H9 (cell line): ENCODE data around the gene DNAH1. TPM values are rescaled to one million over a fixed set of nuclear protein-coding genes. Genes with fewer than 3 reads are reported as not detected.
A peak's percentile ranks its signal among the peaks of the same experiment; 100 is the strongest.

Experiments used
- DNase-seq: peaks from one replicate; pipeline ENCODE4 v3.0.0-alpha.2; 2017
- H2AFZ ChIP-seq: one replicate; pipeline ENCODE4 v1.6.1; 2013; ENCODE audit warnings: mild to moderate bottlenecking, low read length, control low read depth, moderate library complexity
- H2AK5ac ChIP-seq: 2 replicates; pipeline ENCODE4 v1.6.1; 2013; ENCODE audit warnings: low read length, control low read depth, mixed read lengths; ENCODE audit not compliant: insufficient read length
- H2BK120ac ChIP-seq: one replicate; pipeline ENCODE4 v1.6.1; 2013; ENCODE audit warnings: low read depth, mild to moderate bottlenecking, low read length, control low read depth, inconsistent platforms; ENCODE audit not compliant: poor library complexity, severe bottlenecking
- H2BK12ac ChIP-seq: 2 replicates; pipeline ENCODE4 v1.6.1; 2013; ENCODE audit warnings: low read length, control low read depth, mixed read lengths, low read depth; ENCODE audit not compliant: insufficient read length
- H2BK15ac ChIP-seq: 2 replicates; pipeline ENCODE4 v1.6.1; 2013; ENCODE audit warnings: low read depth, low read length, control low read depth
- H2BK20ac ChIP-seq: one replicate; pipeline ENCODE4 v1.6.1; 2013; ENCODE audit warnings: low read depth, mild to moderate bottlenecking, low read length, control low read depth, inconsistent platforms; ENCODE audit not compliant: poor library complexity, severe bottlenecking
- H2BK5ac ChIP-seq: 2 replicates; pipeline ENCODE4 v1.6.1; 2013; ENCODE audit warnings: low read length, control low read depth, mixed read lengths; ENCODE audit not compliant: insufficient read length
- H3K14ac ChIP-seq: 2 replicates; pipeline ENCODE4 v1.6.1; 2013; ENCODE audit warnings: low read length, control low read depth; ENCODE audit not compliant: insufficient read depth
- H3K18ac ChIP-seq: 2 replicates; pipeline ENCODE4 v1.6.1; 2013; ENCODE audit warnings: low read depth, mild to moderate bottlenecking, mixed read lengths, low read length, control low read depth; ENCODE audit not compliant: insufficient read length
- H3K23ac ChIP-seq: 2 replicates; pipeline ENCODE4 v1.6.1; 2013; ENCODE audit warnings: low read length, control low read depth, mixed read lengths, low read depth; ENCODE audit not compliant: insufficient read length
- H3K23me2 ChIP-seq: 2 replicates; pipeline ENCODE4 v1.6.1; 2013; ENCODE audit warnings: low read depth, mild to moderate bottlenecking, mixed read lengths, low read length, control low read depth; ENCODE audit not compliant: insufficient read length, poor library complexity, severe bottlenecking
- H3K27ac ChIP-seq: 2 replicates; pipeline ENCODE4 v1.5.1; 2013; ENCODE audit warnings: low read length, control low read depth, mixed read lengths, low read depth; ENCODE audit not compliant: insufficient read length
- H3K27me3 ChIP-seq: 2 replicates; pipeline ENCODE4 v1.6.1; 2013; ENCODE audit warnings: low read length, control low read depth, inconsistent platforms; ENCODE audit not compliant: insufficient read depth
- H3K4ac ChIP-seq: 2 replicates; pipeline ENCODE4 v1.6.1; 2013; ENCODE audit warnings: low read depth, mild to moderate bottlenecking, control low read depth, inconsistent platforms, low read length, moderate library complexity
- H3K4me1 ChIP-seq: 2 replicates; pipeline ENCODE4 v1.6.1; 2013; ENCODE audit warnings: low read length, control low read depth, inconsistent platforms; ENCODE audit not compliant: insufficient read depth
- H3K4me2 ChIP-seq: 2 replicates; pipeline ENCODE4 v1.6.1; 2013; ENCODE audit warnings: low read length, control low read depth, mixed read lengths; ENCODE audit not compliant: insufficient read length, insufficient read depth
- H3K56ac ChIP-seq: 2 replicates; pipeline ENCODE4 v1.6.1; 2013; ENCODE audit warnings: low read depth, mild to moderate bottlenecking, mixed read lengths, low read length, control low read depth; ENCODE audit not compliant: insufficient read length
- H3K79me1 ChIP-seq: 2 replicates; pipeline ENCODE4 v1.6.1; 2013; ENCODE audit warnings: low read depth, mild to moderate bottlenecking, moderate library complexity, low read length, control low read depth, inconsistent platforms; ENCODE audit not compliant: insufficient read depth, poor library complexity, severe bottlenecking
- H3K79me2 ChIP-seq: 2 replicates; pipeline ENCODE4 v1.6.1; 2013; ENCODE audit warnings: low read length, control low read depth, inconsistent platforms; ENCODE audit not compliant: insufficient read depth
- H3K9ac ChIP-seq: 2 replicates; pipeline ENCODE4 v1.6.1; 2013; ENCODE audit warnings: low read length, control low read depth, mixed read lengths; ENCODE audit not compliant: insufficient read length; ENCODE audit errors: extremely low read depth
- H3K9me3 ChIP-seq: one replicate; pipeline ENCODE4 v1.6.1; 2013; ENCODE audit warnings: low read depth, low read length, inconsistent platforms; ENCODE audit not compliant: control insufficient read depth
- H3T11ph ChIP-seq: one replicate; pipeline ENCODE4 v1.6.1; 2013; ENCODE audit warnings: mild to moderate bottlenecking, low read length, control low read depth, inconsistent platforms
- H4K20me1 ChIP-seq: one replicate; pipeline ENCODE4 v1.6.1; 2013; ENCODE audit not compliant: control insufficient read depth, insufficient read length, insufficient read depth
- H4K5ac ChIP-seq: 2 replicates; pipeline ENCODE4 v1.6.1; 2013; ENCODE audit warnings: low read depth, mild to moderate bottlenecking, mixed read lengths, low read length, control low read depth; ENCODE audit not compliant: insufficient read length
- H4K8ac ChIP-seq: replicated peaks from 2 replicates; pipeline ENCODE4 v1.6.1; 2013; ENCODE audit warnings: low read length, control low read depth, mixed read lengths, low read depth; ENCODE audit not compliant: insufficient read length
- H4K91ac ChIP-seq: 2 replicates; pipeline ENCODE4 v1.6.1; 2013; ENCODE audit warnings: low read depth, mild to moderate bottlenecking, moderate library complexity, mixed read lengths, low read length, control low read depth; ENCODE audit not compliant: insufficient read length
- H3K27ac Mint-ChIP-seq, 3 experiments: 2 replicates in 2 of 3; 3 replicates in 1 of 3; pipeline ENCODE4 v1.8.0; 2020 to 2021; ENCODE audit warnings: mixed read lengths in 3 of 3, mild to moderate bottlenecking in 1 of 3, moderate library complexity in 1 of 3
- H3K27me3 Mint-ChIP-seq: 2 replicates; pipeline ENCODE4 v1.8.0; 2021; ENCODE audit warnings: low read depth, mild to moderate bottlenecking, moderate library complexity, mixed read lengths
- H3K36me3 Mint-ChIP-seq, 3 experiments: 2 replicates in 2 of 3; 3 replicates in 1 of 3; pipeline ENCODE4 v1.8.0; 2020 to 2021; ENCODE audit warnings: low read depth in 3 of 3, mixed read lengths in 3 of 3; ENCODE audit not compliant: insufficient read depth in 1 of 3
- H3K4me1 Mint-ChIP-seq, 2 experiments: 2 replicates each; pipeline ENCODE4 v1.8.0; 2020; ENCODE audit warnings: mixed read lengths in 2 of 2
- H3K4me3 Mint-ChIP-seq, 2 experiments: 2 replicates in 1 of 2; 3 replicates in 1 of 2; pipeline ENCODE4 v1.8.0; 2020 to 2021; ENCODE audit warnings: mild to moderate bottlenecking in 2 of 2, mixed read lengths in 2 of 2, moderate library complexity in 1 of 2
- H3K9me3 Mint-ChIP-seq, 2 experiments: 2 replicates in 1 of 2; 3 replicates in 1 of 2; pipeline ENCODE4 v1.8.0; 2020; ENCODE audit warnings: mild to moderate bottlenecking in 2 of 2, mixed read lengths in 2 of 2, moderate library complexity in 1 of 2
- CTCF ChIP-seq: fragments of 200-600 bp; sonication (generic); conservative IDR thresholded peaks from 3 replicates; pipeline ENCODE4 v1.8.0; 2021; ENCODE audit warnings: antibody characterized with exemption, mild to moderate bottlenecking
- WGBS: extraction: QIAGEN DNeasy Blood & Tissue Kit; methylation state at CpG from one replicate; pipeline ENCODE4 v1.1.7; 2013; ENCODE audit warnings: missing lambda C conversion rate, low lambda C conversion rate, mixed read lengths; ENCODE audit not compliant: insufficient read length; ENCODE audit errors: extremely low coverage; 5-methylcytosine and 5-hydroxymethylcytosine counted together
- total RNA-seq: library from RNA; stranded (reverse); gene quantifications from 2 replicates; pipeline ENCODE4 v1.2.1, GENCODE V29; 2021

DNAH1 gene
- total RNA-seq, 1 experiment from 2014 or later = 2.0 TPM

- Mint-ChIP-seq H3K27me3 (peaks cover 17% of the 10 kb centered on the region), H3K4me3 (no peak overlapping the region), H3K4me1 (peaks cover 0 to 3% of the 10 kb centered on the region in 2 experiments; a peak in 3 of 4 replicates), H3K36me3 (no peaks in the 10 kb centered on the region; a peak in 1 of 7 replicates), H3K9me3 (no peaks in the 10 kb centered on the region), H3K27ac (peak overlapping the region in 1 of 3 experiments; percentile 78; a peak in 2 of 7 replicates)
- no peak overlapping the region for H3K9ac ChIP-seq
- no peaks in the 10 kb centered on the region for H3K23me2 ChIP-seq
- no peak overlapping the region for H3K4ac ChIP-seq
- no peak overlapping the region for H3K18ac ChIP-seq
- no peaks in the 10 kb centered on the region; the same call in 1 of the 2 replicates for H3K27me3 ChIP-seq
- H3K4me2 ChIP-seq = no peak overlapping the region
- H3K79me1 ChIP-seq = no peaks in the 10 kb centered on the region
- H2BK5ac ChIP-seq = no peak overlapping the region
- no peaks in the 10 kb centered on the region for H3K4me1 ChIP-seq
- H2BK120ac ChIP-seq = no peak overlapping the region
- no peak overlapping the region for H2BK12ac ChIP-seq
- H3K9me3 ChIP-seq = no peaks in the 10 kb centered on the region
- H2AK5ac ChIP-seq = no peak overlapping the region
- no peak overlapping the region for H3K23ac ChIP-seq
- TF ChIP-seq CTCF = no peak
- H3K79me2 ChIP-seq = no peaks in the 10 kb centered on the region
- H3K27ac ChIP-seq = no peak overlapping the region
- H2AFZ ChIP-seq = no peak overlapping the region
- no peak overlapping the region for H3T11ph ChIP-seq
- H3K14ac ChIP-seq = no peak overlapping the region
- H3K56ac ChIP-seq = no peak overlapping the region
- H4K20me1 ChIP-seq = no peaks in the 10 kb centered on the region
- no peak overlapping the region for H2BK15ac ChIP-seq
- H4K5ac ChIP-seq = no peak overlapping the region
- H4K8ac ChIP-seq = no peak overlapping the region
- WGBS = no CpG with 5 or more reads among the region's 16 CpGs
- H4K91ac ChIP-seq = no peak overlapping the region
- no peak for DNase-seq
- H2BK20ac ChIP-seq = no peak overlapping the region
Observed at GRCh38 chr3:52392216-52392930, 76.3 kb downstream of the DNAH1 start.
